ENCODE results near the gene MAGI1.

DNA sequence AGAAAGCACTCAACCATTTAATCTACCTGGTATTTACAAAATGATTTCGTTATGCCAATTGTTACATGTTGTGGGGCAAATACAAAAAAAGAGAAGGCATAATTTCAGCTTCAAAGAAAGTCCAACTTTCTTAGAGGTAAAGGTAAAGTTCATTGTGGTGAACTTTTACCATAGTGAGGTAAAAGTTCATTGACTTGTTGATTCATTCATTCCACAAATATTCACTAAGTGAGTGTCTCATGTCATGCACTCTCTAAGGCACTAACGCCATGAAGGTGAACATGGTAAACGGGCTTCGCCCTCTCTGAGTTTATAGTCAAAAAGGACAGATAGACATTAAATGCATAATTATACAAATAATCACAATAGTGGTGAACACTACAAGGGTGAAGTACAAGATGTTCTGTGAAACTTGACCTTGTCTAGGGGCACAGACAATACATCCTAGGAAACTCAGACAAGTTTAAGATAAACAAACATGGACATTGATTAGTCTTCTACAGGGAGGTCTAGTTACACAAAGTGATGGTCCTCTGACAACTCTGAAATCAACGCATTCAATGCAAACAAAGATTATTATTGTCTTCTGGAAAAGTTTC is 378.6 kb downstream of the MAGI1 start:
- TF ChIP-seq, protein P1, sequence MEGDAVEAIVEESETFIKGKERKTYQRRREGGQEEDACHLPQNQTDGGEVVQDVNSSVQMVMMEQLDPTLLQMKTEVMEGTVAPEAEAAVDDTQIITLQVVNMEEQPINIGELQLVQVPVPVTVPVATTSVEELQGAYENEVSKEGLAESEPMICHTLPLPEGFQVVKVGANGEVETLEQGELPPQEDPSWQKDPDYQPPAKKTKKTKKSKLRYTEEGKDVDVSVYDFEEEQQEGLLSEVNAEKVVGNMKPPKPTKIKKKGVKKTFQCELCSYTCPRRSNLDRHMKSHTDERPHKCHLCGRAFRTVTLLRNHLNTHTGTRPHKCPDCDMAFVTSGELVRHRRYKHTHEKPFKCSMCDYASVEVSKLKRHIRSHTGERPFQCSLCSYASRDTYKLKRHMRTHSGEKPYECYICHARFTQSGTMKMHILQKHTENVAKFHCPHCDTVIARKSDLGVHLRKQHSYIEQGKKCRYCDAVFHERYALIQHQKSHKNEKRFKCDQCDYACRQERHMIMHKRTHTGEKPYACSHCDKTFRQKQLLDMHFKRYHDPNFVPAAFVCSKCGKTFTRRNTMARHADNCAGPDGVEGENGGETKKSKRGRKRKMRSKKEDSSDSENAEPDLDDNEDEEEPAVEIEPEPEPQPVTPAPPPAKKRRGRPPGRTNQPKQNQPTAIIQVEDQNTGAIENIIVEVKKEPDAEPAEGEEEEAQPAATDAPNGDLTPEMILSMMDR (conservative IDR thresholded peaks at IDR 0.05): no peak
- no peak for TF ChIP-seq ZFX (IDR thresholded peaks at IDR 0.05)

Measured in C4-2B (cell line).